Neural cell (in vitro differentiated cells): ENCODE results near the gene POLR3E. TPM values are rescaled to one million over a fixed set of nuclear protein-coding genes. Genes with fewer than 3 reads are reported as not detected.

Source experiments
- H2AFZ ChIP-seq: fragments of 200-600, 300-800 bp; sonication (generic), shearing (Covaris generic); 2 replicates; pipeline ENCODE4 v1.6.0; 2014; ENCODE audit warnings: low read depth, mild to moderate bottlenecking, antibody characterized with exemption, low read length, moderate library complexity
- H3F3A ChIP-seq: fragments of 200-600 bp; shearing (Covaris generic); 2 replicates; pipeline ENCODE4 v1.6.1; 2016; ENCODE audit warnings: mild to moderate bottlenecking, moderate library complexity, mixed read lengths, antibody characterized with exemption, low read length; ENCODE audit not compliant: insufficient read depth, poor library complexity, severe bottlenecking
- H3K27ac ChIP-seq: fragments of 200-600, 300-800 bp; sonication (generic), shearing (Covaris generic); 2 replicates; pipeline ENCODE4 v1.5.1; 2014; ENCODE audit warnings: mild to moderate bottlenecking, low read length, moderate library complexity
- H3K27me3 ChIP-seq: fragments of 300-800, 200-600 bp; sonication (generic), shearing (Covaris generic); 2 replicates; pipeline ENCODE4 v1.6.0; 2014; ENCODE audit warnings: mild to moderate bottlenecking, low read depth, low read length, moderate library complexity; ENCODE audit not compliant: insufficient read depth
- H3K36me3 ChIP-seq: fragments of 300-800, 200-600 bp; sonication (generic), shearing (Covaris generic); 2 replicates; pipeline ENCODE4 v1.5.1; 2014; ENCODE audit warnings: mild to moderate bottlenecking, antibody characterized with exemption, low read length, moderate library complexity; ENCODE audit not compliant: insufficient read depth
- H3K4me2 ChIP-seq: fragments of 300-800, 200-600 bp; sonication (generic), shearing (Covaris generic); 2 replicates; pipeline ENCODE4 v1.6.0; 2014; ENCODE audit warnings: mild to moderate bottlenecking, low read length
- H3K4me3 ChIP-seq: fragments of 300-800, 200-600 bp; sonication (generic), shearing (Covaris generic); 2 replicates; pipeline ENCODE4 v1.5.1; 2014; ENCODE audit warnings: mild to moderate bottlenecking, low read length, moderate library complexity
- H3K79me2 ChIP-seq: fragments of 200-600 bp; shearing (Covaris generic); replicated peaks from 2 replicates; pipeline ENCODE4 v1.6.0; 2014; ENCODE audit warnings: mild to moderate bottlenecking, low read length, moderate library complexity; ENCODE audit not compliant: insufficient read depth
- H3K9ac ChIP-seq: fragments of 300-800, 200-600 bp; sonication (generic), shearing (Covaris generic); 2 replicates; pipeline ENCODE4 v1.6.1; 2016; ENCODE audit warnings: mild to moderate bottlenecking, low read length, mixed read lengths
- H3K9me2 ChIP-seq: fragments of 200-600 bp; shearing (Covaris generic); 2 replicates; pipeline ENCODE4 v1.6.1; 2016; ENCODE audit warnings: mild to moderate bottlenecking, low read length, mixed read lengths; ENCODE audit not compliant: insufficient read depth
- H3K9me3 ChIP-seq: fragments of 200-600, 300-800 bp; sonication (generic), shearing (Covaris generic); 2 replicates; pipeline ENCODE4 v1.6.1; 2016; ENCODE audit warnings: mild to moderate bottlenecking, mixed run types, low read length, moderate library complexity, mixed read lengths
- H4K20me1 ChIP-seq: fragments of 200-600 bp; shearing (Covaris generic); 2 replicates; pipeline ENCODE4 v1.6.1; 2016; ENCODE audit warnings: mild to moderate bottlenecking, mixed run types; ENCODE audit not compliant: insufficient read depth
- EP300 ChIP-seq: fragments of 450-650 bp; conservative IDR thresholded peaks from 2 replicates; pipeline ENCODE4 v1.6.1; 2014; ENCODE audit warnings: antibody characterized with exemption, mild to moderate bottlenecking, moderate library complexity; ENCODE audit not compliant: poor library complexity, severe bottlenecking
- EZH2 ChIP-seq: fragments of 200-600, 300-800 bp; shearing (Covaris generic), sonication (generic); IDR thresholded peaks from 2 replicates; pipeline ENCODE4 v1.6.1; 2014; ENCODE audit warnings: antibody characterized with exemption, low read length, borderline replicate concordance, mild to moderate bottlenecking; ENCODE audit not compliant: insufficient read depth, poor library complexity, severe bottlenecking
- MXI1 ChIP-seq: fragments of 450-650 bp; conservative IDR thresholded peaks from 2 replicates; pipeline ENCODE4 v1.6.1; 2014; ENCODE audit warnings: antibody characterized with exemption, mild to moderate bottlenecking; ENCODE audit not compliant: poor library complexity, severe bottlenecking
- POLR2AphosphoS5 ChIP-seq: IDR thresholded peaks from 2 replicates; pipeline ENCODE4 v1.6.1; 2012
- RAD21 ChIP-seq: fragments of 450-650 bp; conservative IDR thresholded peaks from 2 replicates; pipeline ENCODE4 v1.6.1; 2014; ENCODE audit warnings: antibody characterized with exemption, mild to moderate bottlenecking, moderate library complexity
- SMC3 ChIP-seq: fragments of 450-650 bp; conservative IDR thresholded peaks from 2 replicates; pipeline ENCODE4 v1.6.1; 2014; ENCODE audit warnings: antibody characterized with exemption, mild to moderate bottlenecking, moderate library complexity; ENCODE audit not compliant: poor library complexity
- TAF1 ChIP-seq: IDR thresholded peaks from 2 replicates; pipeline ENCODE4 v1.6.1; 2012; ENCODE audit warnings: low read depth
- polyA plus RNA-seq: library from polyadenylated mRNA; depleted of rRNA; stranded (reverse); fragments of >200 nt; gene quantifications from 2 replicates; pipeline ENCODE4 v1.2.3, GENCODE V29; 2014
- TF ChIP-seq, protein P1 (sequence below): fragments of 450-650 bp; IDR thresholded peaks from 2 replicates; pipeline ENCODE4 v1.5.1; 2014; ENCODE audit warnings: antibody characterized with exemption, mild to moderate bottlenecking, moderate library complexity; ENCODE audit not compliant: poor library complexity, severe bottlenecking
- TF ChIP-seq, protein P2 (sequence below): IDR thresholded peaks from 2 replicates; pipeline ENCODE4 v1.6.1; 2012; ENCODE audit warnings: borderline replicate concordance

The POLR3E gene
- polyA plus RNA-seq, 1 donor from 2014 or later = 47.4 TPM

DNA sequence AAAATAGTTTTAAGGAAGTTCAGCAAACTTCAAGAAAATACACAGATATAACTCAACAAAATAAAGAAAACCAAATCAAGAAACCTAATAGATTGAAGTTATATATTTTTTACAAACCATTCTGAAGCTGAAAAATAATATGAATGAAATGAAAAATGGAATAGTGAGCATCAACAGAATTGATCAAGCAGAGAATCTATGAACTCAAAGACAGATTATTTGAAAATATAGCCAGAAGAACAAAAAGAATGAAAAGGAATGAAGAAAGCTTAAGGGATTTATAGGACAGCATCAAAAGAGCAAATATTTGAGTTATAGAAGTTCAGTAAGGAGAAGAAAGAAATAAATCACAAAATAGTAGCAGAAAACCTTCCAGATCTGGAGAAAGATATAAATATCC lies 39.4 kb downstream of the POLR3E start:
- Histone ChIP-seq H3K9ac (no peak overlapping the region), H3K4me3 (no peak overlapping the region), H3K9me2 (no peaks in the 10 kb centered on the region), H3K27me3 (no peaks in the 10 kb centered on the region), H3K79me2 (no peaks in the 10 kb centered on the region), H2AFZ (no peak overlapping the region), H3K4me2 (no peak overlapping the region), H3K36me3 (peaks cover 9% of the 10 kb centered on the region), H3F3A (no peaks in the 10 kb centered on the region), H3K27ac (no peak overlapping the region), H4K20me1 (no peaks in the 10 kb centered on the region), H3K9me3 (no peaks in the 10 kb centered on the region)
- no peak for TF ChIP-seq MXI1
- no peak for TF ChIP-seq EP300
- TF ChIP-seq, protein P1, sequence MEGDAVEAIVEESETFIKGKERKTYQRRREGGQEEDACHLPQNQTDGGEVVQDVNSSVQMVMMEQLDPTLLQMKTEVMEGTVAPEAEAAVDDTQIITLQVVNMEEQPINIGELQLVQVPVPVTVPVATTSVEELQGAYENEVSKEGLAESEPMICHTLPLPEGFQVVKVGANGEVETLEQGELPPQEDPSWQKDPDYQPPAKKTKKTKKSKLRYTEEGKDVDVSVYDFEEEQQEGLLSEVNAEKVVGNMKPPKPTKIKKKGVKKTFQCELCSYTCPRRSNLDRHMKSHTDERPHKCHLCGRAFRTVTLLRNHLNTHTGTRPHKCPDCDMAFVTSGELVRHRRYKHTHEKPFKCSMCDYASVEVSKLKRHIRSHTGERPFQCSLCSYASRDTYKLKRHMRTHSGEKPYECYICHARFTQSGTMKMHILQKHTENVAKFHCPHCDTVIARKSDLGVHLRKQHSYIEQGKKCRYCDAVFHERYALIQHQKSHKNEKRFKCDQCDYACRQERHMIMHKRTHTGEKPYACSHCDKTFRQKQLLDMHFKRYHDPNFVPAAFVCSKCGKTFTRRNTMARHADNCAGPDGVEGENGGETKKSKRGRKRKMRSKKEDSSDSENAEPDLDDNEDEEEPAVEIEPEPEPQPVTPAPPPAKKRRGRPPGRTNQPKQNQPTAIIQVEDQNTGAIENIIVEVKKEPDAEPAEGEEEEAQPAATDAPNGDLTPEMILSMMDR = no peak
- no peak for TF ChIP-seq RAD21
- no peak for TF ChIP-seq EZH2
- TF ChIP-seq, protein P2, sequence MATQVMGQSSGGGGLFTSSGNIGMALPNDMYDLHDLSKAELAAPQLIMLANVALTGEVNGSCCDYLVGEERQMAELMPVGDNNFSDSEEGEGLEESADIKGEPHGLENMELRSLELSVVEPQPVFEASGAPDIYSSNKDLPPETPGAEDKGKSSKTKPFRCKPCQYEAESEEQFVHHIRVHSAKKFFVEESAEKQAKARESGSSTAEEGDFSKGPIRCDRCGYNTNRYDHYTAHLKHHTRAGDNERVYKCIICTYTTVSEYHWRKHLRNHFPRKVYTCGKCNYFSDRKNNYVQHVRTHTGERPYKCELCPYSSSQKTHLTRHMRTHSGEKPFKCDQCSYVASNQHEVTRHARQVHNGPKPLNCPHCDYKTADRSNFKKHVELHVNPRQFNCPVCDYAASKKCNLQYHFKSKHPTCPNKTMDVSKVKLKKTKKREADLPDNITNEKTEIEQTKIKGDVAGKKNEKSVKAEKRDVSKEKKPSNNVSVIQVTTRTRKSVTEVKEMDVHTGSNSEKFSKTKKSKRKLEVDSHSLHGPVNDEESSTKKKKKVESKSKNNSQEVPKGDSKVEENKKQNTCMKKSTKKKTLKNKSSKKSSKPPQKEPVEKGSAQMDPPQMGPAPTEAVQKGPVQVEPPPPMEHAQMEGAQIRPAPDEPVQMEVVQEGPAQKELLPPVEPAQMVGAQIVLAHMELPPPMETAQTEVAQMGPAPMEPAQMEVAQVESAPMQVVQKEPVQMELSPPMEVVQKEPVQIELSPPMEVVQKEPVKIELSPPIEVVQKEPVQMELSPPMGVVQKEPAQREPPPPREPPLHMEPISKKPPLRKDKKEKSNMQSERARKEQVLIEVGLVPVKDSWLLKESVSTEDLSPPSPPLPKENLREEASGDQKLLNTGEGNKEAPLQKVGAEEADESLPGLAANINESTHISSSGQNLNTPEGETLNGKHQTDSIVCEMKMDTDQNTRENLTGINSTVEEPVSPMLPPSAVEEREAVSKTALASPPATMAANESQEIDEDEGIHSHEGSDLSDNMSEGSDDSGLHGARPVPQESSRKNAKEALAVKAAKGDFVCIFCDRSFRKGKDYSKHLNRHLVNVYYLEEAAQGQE = no peak
- no peak for TF ChIP-seq SMC3
- no peak for TF ChIP-seq TAF1
- TF ChIP-seq POLR2AphosphoS5 = no peak

DNA sequence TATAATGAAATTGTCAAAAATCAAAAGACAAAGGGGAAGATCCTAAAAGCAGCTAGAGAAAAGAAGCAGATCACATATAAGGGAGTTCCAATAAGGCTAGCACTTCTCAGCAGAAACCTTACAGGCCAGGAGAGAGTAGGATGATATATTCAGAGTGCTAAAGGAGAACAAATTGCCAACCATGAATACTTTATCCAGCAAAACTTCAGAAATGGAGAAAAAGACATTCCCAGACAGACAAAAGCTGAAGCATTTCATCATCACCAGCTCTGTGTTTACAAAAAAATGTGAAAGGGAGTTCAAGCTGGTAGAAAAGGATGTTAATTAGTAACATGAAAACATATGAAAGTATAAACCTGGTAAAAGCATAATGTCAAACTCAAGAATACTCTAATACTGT lies 39.8 kb downstream of the POLR3E start:
- no peaks in the 10 kb centered on the region for H3K9me3 ChIP-seq
- no peaks in the 10 kb centered on the region for H3K27me3 ChIP-seq
- no peak overlapping the region for H3K9ac ChIP-seq
- no peaks in the 10 kb centered on the region for H3K79me2 ChIP-seq
- peaks cover 9% of the 10 kb centered on the region for H3K36me3 ChIP-seq
- H4K20me1 ChIP-seq = no peaks in the 10 kb centered on the region
- no peak overlapping the region for H3K27ac ChIP-seq
- no peak overlapping the region for H3K4me2 ChIP-seq
- no peak overlapping the region for H3K4me3 ChIP-seq
- TF ChIP-seq POLR2AphosphoS5 = no peak
- TF ChIP-seq, protein P2 = no peak
- TF ChIP-seq, protein P1 = no peak
- no peak for TF ChIP-seq SMC3
- no peak for TF ChIP-seq TAF1
- no peak for TF ChIP-seq RAD21
- TF ChIP-seq EP300 = no peak
- TF ChIP-seq MXI1 = no peak
- no peak for TF ChIP-seq EZH2
- no peaks in the 10 kb centered on the region for H3K9me2 ChIP-seq
- H2AFZ ChIP-seq = no peak overlapping the region
- no peaks in the 10 kb centered on the region for H3F3A ChIP-seq
